Colon (tissue), 2 donors: ENCODE measurements around the gene PLSCR1.
A peak's percentile ranks its signal among the peaks of the same experiment; 100 is the strongest.
"Not testable (repeated sequence)": the region's sequence is repeated elsewhere in the genome, so short reads cannot be mapped to it uniquely, and the experiment has no call there.

ENCODE experiments used
- FAIRE-seq: peaks from 2 replicates; lab custom pipeline; 2012; peaks lifted over from hg19 to GRCh38; lab: Jason Lieb, UNC
- donor health status: control.
- donor health status: control.

PLSCR1 gene

GRCh38 chr3:146547235-146547835 is 2.9 kb upstream of the PLSCR1 start:
- FAIRE-seq: no peak

- no peak for FAIRE-seq
Observed at GRCh38 chr3:146546366-146546965, 2.1 kb upstream of the PLSCR1 start.

- FAIRE-seq: no peak
Observed at GRCh38 chr3:146544929-146545528, 622 bp upstream of the PLSCR1 start.

- no peak for FAIRE-seq
Observed at GRCh38 chr3:146543461-146544001, 876 bp downstream of the PLSCR1 start.

GRCh38 chr3:146542978-146543377 is 1.4 kb downstream of the PLSCR1 start:
- no peak for FAIRE-seq

- no peak for FAIRE-seq
Observed at GRCh38 chr3:146542179-146542578, 2.2 kb downstream of the PLSCR1 start.

- no peak for FAIRE-seq
Observed at GRCh38 chr3:146540978-146541377, 3.4 kb downstream of the PLSCR1 start.

GRCh38 chr3:146540236-146540635 is 4.2 kb downstream of the PLSCR1 start:
- FAIRE-seq: no peak

- no peak for FAIRE-seq
Observed at GRCh38 chr3:146539315-146539714, 5.1 kb downstream of the PLSCR1 start.

GRCh38 chr3:146537603-146538002 is 6.8 kb downstream of the PLSCR1 start:
- FAIRE-seq: no peak

GRCh38 chr3:146536681-146537080 is 7.7 kb downstream of the PLSCR1 start:
- FAIRE-seq: no peak

- no peak for FAIRE-seq
Observed at GRCh38 chr3:146532406-146532805, 12.0 kb downstream of the PLSCR1 start.

- no peak for FAIRE-seq
Observed at GRCh38 chr3:146530609-146531008, 13.8 kb downstream of the PLSCR1 start.

GRCh38 chr3:146529021-146529420 is 15.4 kb downstream of the PLSCR1 start:
- FAIRE-seq: no peak

GRCh38 chr3:146524961-146525360 is 19.4 kb downstream of the PLSCR1 start:
- FAIRE-seq: no peak

- FAIRE-seq: no peak
Observed at GRCh38 chr3:146523531-146523930, 20.9 kb downstream of the PLSCR1 start.

GRCh38 chr3:146522174-146523158 is 21.9 kb downstream of the PLSCR1 start:
- FAIRE-seq: not testable (repeated sequence)

GRCh38 chr3:146521394-146521793 is 23.0 kb downstream of the PLSCR1 start:
- no peak for FAIRE-seq

GRCh38 chr3:146519810-146520209 is 24.6 kb downstream of the PLSCR1 start:
- FAIRE-seq: peak; percentile 33

GRCh38 chr3:146517684-146518435 is 26.5 kb downstream of the PLSCR1 start:
- peak; percentile 18 for FAIRE-seq

GRCh38 chr3:146513386-146514051 is 30.9 kb downstream of the PLSCR1 start:
- FAIRE-seq: no peak
